Activated CD4-positive, alpha-beta T cell treated with anti-CD3 and anti-CD28 coated beads for 36 hours (primary cell): Measurements from ENCODE around the gene XRN2. TPM values are rescaled to one million over a fixed set of nuclear protein-coding genes. Genes with fewer than 3 reads are reported as not detected.
"Not testable (repeated sequence)": the region's sequence is repeated elsewhere in the genome, so short reads cannot be mapped to it uniquely, and the experiment has no call there.

ENCODE experiments used
- ATAC-seq: fragments of 200-7000 bp; cut with Tn5 transposase; one replicate; pipeline ENCODE4 v1.10.0; 2021; ENCODE audit warnings: mild to moderate bottlenecking, moderate library complexity
- CTCF ChIA-PET: fragments of 350-600 bp; sonication (Branson Sonifier 250); formaldehyde crosslinking; loops from one replicate; lab custom pipeline; 2021; ENCODE audit warnings: antibody characterized with exemption; lab: Charles Lee
- POLR2A ChIA-PET: fragments of 350-600 bp; sonication (Branson Sonifier 250); formaldehyde crosslinking; loops from one replicate; lab custom pipeline; 2021; ENCODE audit warnings: antibody characterized with exemption, inconsistent platforms; lab: Charles Lee
- DNase-seq: peaks from one replicate; pipeline ENCODE4 v3.0.0-alpha.2; 2020
- H3K27ac Mint-ChIP-seq: one replicate; pipeline ENCODE4 v1.8.0; 2021; ENCODE audit warnings: mixed read lengths
- H3K27me3 Mint-ChIP-seq: one replicate; pipeline ENCODE4 v1.8.0; 2021; ENCODE audit warnings: mixed read lengths
- H3K36me3 Mint-ChIP-seq: one replicate; pipeline ENCODE4 v1.8.0; 2021; ENCODE audit warnings: low read depth, mixed read lengths
- H3K4me1 Mint-ChIP-seq: one replicate; pipeline ENCODE4 v1.8.0; 2021; ENCODE audit warnings: mixed read lengths
- H3K4me3 Mint-ChIP-seq: one replicate; pipeline ENCODE4 v1.8.0; 2021; ENCODE audit warnings: mild to moderate bottlenecking, moderate library complexity, mixed read lengths
- H3K9me3 Mint-ChIP-seq: one replicate; pipeline ENCODE4 v1.8.0; 2021; ENCODE audit warnings: low read depth, mixed read lengths
- intact Hi-C, 2 experiments: fragments of 100-400 bp; cut with DNase I in 1 of 2; cut with micrococcal nuclease in 1 of 2; formaldehyde crosslinking; loops; one replicate each; pipeline versions ENCODE4 v1.14.2 to v1.15.1; 2022 to 2024; cut with DNase I, micrococcal nuclease
- total RNA-seq, 2 experiments: library from RNA; stranded (reverse); gene quantifications; one replicate each; pipeline ENCODE4 v1.2.3, GENCODE V29; 2021

The XRN2 gene
- total RNA-seq, 2 experiments from 2014 or later: 87.1 to 88.4 TPM

DNA sequence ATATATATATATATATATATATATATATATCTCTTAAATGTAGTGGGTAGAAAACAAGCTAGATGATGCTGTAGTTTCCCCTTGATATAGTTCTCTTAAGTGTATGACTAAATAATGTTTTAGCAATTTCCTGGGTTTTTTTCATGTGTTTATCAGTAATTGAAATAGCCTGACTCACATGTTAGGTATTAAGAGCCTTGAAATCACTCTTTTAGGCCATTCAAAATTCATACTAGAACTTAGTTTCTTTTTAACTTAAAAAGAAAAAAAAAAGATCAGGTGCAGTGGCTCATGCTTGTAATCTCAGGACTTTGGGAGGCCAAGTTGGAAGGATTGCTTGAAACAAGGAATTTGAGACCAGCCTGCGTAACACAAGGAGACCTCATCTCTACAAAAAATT lies 50.1 kb downstream of the XRN2 start:
- no peak overlapping the region for H3K27ac Mint-ChIP-seq
- intact Hi-C loops: loop anchor here in 1 of 2 experiments (5.0 kb wide), 1 partner anchor 116 kb away; no protein-coding TSS in a partner anchor
- H3K27me3 Mint-ChIP-seq: no peaks in the 10 kb centered on the region
- DNase-seq: no peak
- ChIA-PET POLR2A (no interaction called here), CTCF (interaction anchor here (1.8 to 2.3 kb wide), 2 partner anchors 17 to 118 kb away, joined by 5 to 12 read pairs; no protein-coding TSS in a partner anchor)
- no peak overlapping the region for H3K4me3 Mint-ChIP-seq
- peaks cover 31% of the 10 kb centered on the region for H3K36me3 Mint-ChIP-seq
- no peak for ATAC-seq
- H3K4me1 Mint-ChIP-seq: no peaks in the 10 kb centered on the region
- no peaks in the 10 kb centered on the region for H3K9me3 Mint-ChIP-seq

DNA sequence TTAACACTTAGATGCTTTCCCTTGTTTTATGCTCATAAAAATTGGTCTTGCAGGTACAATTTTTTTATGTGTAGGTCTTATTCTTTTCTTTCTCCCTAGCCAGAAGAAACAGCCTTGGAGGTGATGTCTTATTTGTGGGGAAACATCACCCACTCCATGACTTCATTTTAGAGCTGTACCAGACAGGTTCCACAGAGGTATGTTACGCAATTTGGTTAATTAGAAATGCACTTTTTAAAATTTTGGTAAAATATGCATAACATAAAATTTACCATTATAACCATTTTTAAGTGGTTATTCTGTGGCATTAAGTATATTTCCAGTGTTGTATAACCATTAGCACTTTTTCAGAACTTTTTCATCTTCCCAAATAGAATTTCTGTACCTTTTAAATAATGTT lies 52.9 kb downstream of the XRN2 start:
- H3K27me3 Mint-ChIP-seq: no peaks in the 10 kb centered on the region
- H3K9me3 Mint-ChIP-seq: no peaks in the 10 kb centered on the region
- H3K27ac Mint-ChIP-seq: no peak overlapping the region
- no peak for ATAC-seq
- no peak overlapping the region for H3K4me3 Mint-ChIP-seq
- H3K4me1 Mint-ChIP-seq: peaks cover 9% of the 10 kb centered on the region
- DNase-seq: no peak
- ChIA-PET POLR2A (no interaction called here), CTCF (interaction anchor here (1.2 kb wide), 1 partner anchor 120 kb away, joined by 5 read pairs; no protein-coding TSS in a partner anchor)
- intact Hi-C loops: no loop called here
- peaks cover 33% of the 10 kb centered on the region for H3K36me3 Mint-ChIP-seq

DNA sequence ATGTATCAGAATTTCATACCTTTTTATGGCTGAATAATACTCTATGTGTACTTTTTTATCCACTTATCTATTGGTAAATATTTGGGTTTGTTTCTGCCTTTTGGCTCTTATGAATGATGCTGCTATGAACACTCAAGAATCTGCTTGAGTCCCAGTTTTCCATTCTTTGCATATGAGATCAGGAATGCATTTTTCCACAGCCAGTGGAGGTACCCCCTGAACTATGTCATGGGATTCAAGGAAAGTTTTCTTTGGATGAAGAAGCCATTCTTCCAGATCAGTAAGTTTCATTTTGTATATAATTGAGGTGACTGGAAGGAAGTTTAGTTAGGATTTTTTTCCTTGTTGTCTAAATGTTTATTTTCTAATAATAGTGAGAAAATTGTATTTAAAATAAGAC lies 53.3 kb downstream of the XRN2 start:
- CTCF ChIA-PET: interaction anchor here (0.9 to 1.2 kb wide), 2 partner anchors 33 to 120 kb away, joined by 3 to 5 read pairs; no protein-coding TSS in a partner anchor
- ATAC-seq (no peak), DNase-seq (no peak)
- peaks cover 13% of the 10 kb centered on the region for H3K4me1 Mint-ChIP-seq
- intact Hi-C loops: no loop called here
- H3K27me3 Mint-ChIP-seq: no peaks in the 10 kb centered on the region
- no peaks in the 10 kb centered on the region for H3K9me3 Mint-ChIP-seq
- POLR2A ChIA-PET: no interaction called here
- H3K4me3 Mint-ChIP-seq: no peak overlapping the region
- peaks cover 35% of the 10 kb centered on the region for H3K36me3 Mint-ChIP-seq
- H3K27ac Mint-ChIP-seq: no peak overlapping the region

DNA sequence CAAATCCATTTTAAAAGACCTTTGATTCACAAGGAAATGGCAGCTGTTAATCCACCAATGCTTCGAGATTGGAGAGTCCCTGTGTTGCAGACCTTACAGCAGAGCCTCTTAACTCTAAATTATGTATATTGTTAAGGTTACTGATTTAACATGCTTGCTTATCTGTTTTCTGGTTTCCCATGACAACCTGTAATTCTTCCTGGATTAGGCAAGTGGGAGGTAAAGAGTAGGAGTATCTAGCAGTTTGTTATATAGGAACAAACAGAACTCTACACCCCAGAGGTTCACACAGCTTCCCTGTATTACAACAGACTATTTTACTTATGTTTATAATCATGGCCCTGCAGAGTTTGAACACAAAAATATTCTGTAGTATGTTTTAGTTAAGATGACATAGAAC lies 54.7 kb downstream of the XRN2 start:
- Mint-ChIP-seq H3K4me3 (no peak overlapping the region), H3K27ac (no peak overlapping the region), H3K36me3 (peaks cover 44% of the 10 kb centered on the region), H3K4me1 (peaks cover 15% of the 10 kb centered on the region), H3K9me3 (no peaks in the 10 kb centered on the region), H3K27me3 (no peaks in the 10 kb centered on the region)
- ChIA-PET POLR2A (no interaction called here), CTCF (interaction anchor here (0.6 kb wide), 1 partner anchor 116 kb away, joined by 3 read pairs; no protein-coding TSS in a partner anchor)
- intact Hi-C loops: no loop called here
- ATAC-seq: no peak
- no peak for DNase-seq

DNA sequence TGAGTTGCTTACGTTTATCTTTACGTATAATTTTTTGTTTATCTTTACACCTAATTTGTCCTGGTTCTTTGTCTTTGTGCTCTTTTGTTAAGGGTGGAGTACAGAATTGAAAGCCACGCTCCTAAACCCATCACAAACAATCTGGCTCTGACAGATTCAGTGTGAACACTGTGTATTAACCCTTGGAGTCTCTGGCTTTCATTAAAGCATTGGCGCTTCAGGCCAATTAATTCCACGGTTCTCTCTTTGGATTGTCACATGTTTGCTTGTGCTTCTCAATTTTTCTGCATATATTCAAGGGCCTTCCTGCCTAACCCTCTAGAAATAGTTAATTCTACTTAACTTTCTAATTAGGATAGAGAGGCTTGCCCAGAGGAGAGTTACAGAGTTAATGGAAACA lies 55.6 kb downstream of the XRN2 start:
- CTCF ChIA-PET: no interaction called here
- ATAC-seq (no peak), DNase-seq (no peak)
- intact Hi-C loops: no loop called here
- POLR2A ChIA-PET: no interaction called here
- Mint-ChIP-seq H3K27ac (no peak overlapping the region), H3K4me1 (peaks cover 15% of the 10 kb centered on the region), H3K27me3 (no peaks in the 10 kb centered on the region), H3K4me3 (no peak overlapping the region), H3K36me3 (peaks cover 52% of the 10 kb centered on the region), H3K9me3 (no peaks in the 10 kb centered on the region)

DNA sequence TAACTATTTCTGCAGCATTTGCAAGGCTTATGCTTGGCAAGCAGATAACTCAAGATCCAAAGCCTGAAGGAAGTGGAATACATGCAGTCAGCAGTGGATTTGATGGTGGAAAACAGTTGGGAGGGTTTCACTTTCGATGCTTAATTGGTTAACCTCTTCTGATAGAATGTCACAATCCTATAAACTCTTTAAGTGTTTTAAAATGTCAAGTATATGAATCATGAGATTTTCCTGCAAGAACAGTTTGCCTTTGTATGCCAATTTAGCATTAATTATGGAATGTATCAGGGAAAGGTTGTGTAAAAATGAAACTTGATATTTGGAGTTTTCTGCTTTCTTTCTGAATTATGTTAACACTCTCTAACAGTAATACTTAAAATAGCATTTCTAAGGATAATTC lies 57.6 kb downstream of the XRN2 start:
- Mint-ChIP-seq H3K27ac (no peak overlapping the region), H3K4me1 (peaks cover 15% of the 10 kb centered on the region), H3K27me3 (no peaks in the 10 kb centered on the region), H3K9me3 (no peaks in the 10 kb centered on the region), H3K4me3 (no peak overlapping the region), H3K36me3 (peaks cover 49% of the 10 kb centered on the region)
- ATAC-seq: no peak
- no peak for DNase-seq
- intact Hi-C loops: no loop called here
- CTCF ChIA-PET: no interaction called here
- POLR2A ChIA-PET: interaction anchor here (0.6 kb wide), 1 partner anchor 65 kb away, joined by 4 read pairs; no protein-coding TSS in a partner anchor

DNA sequence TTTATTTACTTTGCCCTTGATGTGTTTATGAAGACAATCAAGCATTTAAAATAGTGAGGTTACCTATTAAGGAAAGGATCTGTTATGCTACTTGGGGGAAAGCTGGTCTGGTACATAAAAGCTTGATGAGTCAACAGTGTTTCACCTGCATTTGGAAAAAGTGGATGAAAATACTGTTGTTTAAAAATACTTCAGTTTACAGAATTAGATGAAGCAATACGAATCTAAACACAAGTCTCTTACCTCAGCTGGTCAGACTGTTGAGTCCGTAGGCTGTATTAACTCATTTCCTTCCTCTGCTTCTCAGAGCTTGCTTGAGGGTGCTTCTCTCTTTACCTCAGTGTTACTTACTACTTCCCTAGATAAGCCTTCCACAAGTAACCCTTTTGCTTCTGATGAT lies 58.1 kb downstream of the XRN2 start:
- no peaks in the 10 kb centered on the region for H3K9me3 Mint-ChIP-seq
- no peaks in the 10 kb centered on the region for H3K27me3 Mint-ChIP-seq
- H3K4me1 Mint-ChIP-seq: peaks cover 15% of the 10 kb centered on the region
- ChIA-PET POLR2A (interaction anchor here (0.6 kb wide), 1 partner anchor 66 kb away, joined by 4 read pairs; no protein-coding TSS in a partner anchor), CTCF (no interaction called here)
- DNase-seq (no peak), ATAC-seq (no peak)
- no peak overlapping the region for H3K27ac Mint-ChIP-seq
- H3K4me3 Mint-ChIP-seq: no peak overlapping the region
- peaks cover 47% of the 10 kb centered on the region for H3K36me3 Mint-ChIP-seq
- intact Hi-C loops: no loop called here

DNA sequence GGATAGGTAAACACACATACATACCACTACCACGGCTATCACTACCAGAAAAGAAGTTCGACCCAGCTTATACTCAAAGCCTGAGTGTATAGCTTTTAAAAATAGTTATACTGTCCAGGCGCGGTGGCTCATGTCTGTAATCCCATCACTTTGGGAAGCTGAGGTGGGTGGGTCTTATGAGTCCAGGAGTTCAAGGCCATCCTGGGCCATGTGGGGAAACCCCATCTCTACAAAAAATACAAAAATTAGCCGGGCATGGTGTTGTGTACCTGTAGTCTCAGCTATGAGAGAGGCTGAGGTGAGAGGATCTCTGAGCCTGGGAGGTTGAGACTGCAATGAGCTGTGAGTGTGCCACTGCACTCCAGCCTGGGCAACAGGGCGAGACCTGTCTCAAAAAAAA lies 61.3 kb downstream of the XRN2 start:
- Mint-ChIP-seq H3K27ac (no peak overlapping the region), H3K4me3 (no peak overlapping the region), H3K27me3 (no peaks in the 10 kb centered on the region), H3K9me3 (no peaks in the 10 kb centered on the region), H3K4me1 (peaks cover 15% of the 10 kb centered on the region), H3K36me3 (peaks cover 46% of the 10 kb centered on the region)
- intact Hi-C loops: no loop called here
- ChIA-PET CTCF (interaction anchor here (1.3 kb wide), 1 partner anchor 128 kb away, joined by 6 read pairs; no protein-coding TSS in a partner anchor), POLR2A (no interaction called here)
- ATAC-seq (no peak), DNase-seq (no peak)

DNA sequence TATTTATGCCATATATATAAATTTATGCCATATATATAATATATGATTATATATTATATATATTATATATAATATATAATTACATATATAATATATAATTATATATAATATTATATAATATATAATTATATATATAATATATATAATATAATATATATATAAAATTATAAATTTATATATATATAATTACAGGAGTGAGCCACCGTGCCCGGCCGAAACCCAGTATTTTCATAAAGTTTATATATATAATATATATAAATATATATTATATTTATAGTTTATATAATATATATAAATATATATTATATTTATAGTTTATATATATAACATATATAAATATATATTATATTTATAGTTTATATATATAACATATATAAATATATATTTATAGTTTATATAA lies 62.6 kb downstream of the XRN2 start:
- Mint-ChIP-seq H3K27ac (no peak overlapping the region), H3K27me3 (no peaks in the 10 kb centered on the region), H3K9me3 (no peaks in the 10 kb centered on the region), H3K4me3 (no peak overlapping the region), H3K36me3 (peaks cover 39% of the 10 kb centered on the region), H3K4me1 (peaks cover 8% of the 10 kb centered on the region)
- DNase-seq: no peak
- ChIA-PET POLR2A (no interaction called here), CTCF (interaction anchor here (0.6 kb wide), 1 partner anchor 1345 kb away, joined by 3 read pairs; no protein-coding TSS in a partner anchor)
- ATAC-seq: no peak
- intact Hi-C loops: no loop called here

DNA sequence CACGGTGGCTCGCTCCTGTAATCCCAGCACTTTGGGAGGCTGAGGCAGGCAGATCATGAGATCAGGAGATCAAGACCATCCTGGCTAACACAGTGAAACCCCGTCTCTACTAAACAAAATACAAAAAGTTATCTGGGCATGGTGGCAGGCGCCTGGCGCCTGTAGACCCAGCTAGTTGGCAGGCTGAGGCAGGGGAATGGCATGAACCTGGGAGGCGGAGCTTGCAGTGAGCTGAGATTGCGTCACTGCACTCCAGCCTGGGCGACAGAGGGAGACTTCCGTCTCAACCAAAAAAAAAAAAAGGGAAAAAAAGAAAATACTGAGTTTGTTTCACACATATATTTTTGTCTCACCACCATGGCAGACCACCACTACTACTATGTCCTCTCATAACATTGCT lies 63.1 kb downstream of the XRN2 start:
- H3K4me3 Mint-ChIP-seq, H3K27ac Mint-ChIP-seq, H3K9me3 Mint-ChIP-seq, intact Hi-C loops, POLR2A ChIA-PET, H3K4me1 Mint-ChIP-seq, DNase-seq, H3K27me3 Mint-ChIP-seq, ATAC-seq: not testable (repeated sequence)
- peaks cover 40% of the 10 kb centered on the region for H3K36me3 Mint-ChIP-seq
- CTCF ChIA-PET: interaction anchor here (0.6 kb wide), 1 partner anchor 1345 kb away, joined by 3 read pairs; no protein-coding TSS in a partner anchor

DNA sequence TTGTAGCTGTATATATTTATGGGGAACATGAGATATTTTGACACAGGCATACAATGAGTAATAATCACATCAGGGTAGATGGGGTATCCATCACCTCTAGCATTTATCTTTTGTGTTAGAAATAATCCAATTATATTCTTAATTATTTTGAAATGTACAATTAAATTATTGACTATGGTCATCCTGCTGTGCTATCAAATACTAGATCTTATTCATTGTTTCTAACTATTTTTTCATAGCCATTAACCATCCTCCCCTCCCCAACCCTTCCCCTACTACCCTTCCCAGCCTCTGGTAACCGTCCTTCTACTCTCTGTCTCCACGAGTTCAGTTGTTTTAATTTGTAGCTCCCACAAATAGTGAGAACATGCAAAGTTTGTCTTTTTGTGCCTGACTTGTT lies 65.7 kb downstream of the XRN2 start:
- intact Hi-C loops: no loop called here
- DNase-seq (no peak), ATAC-seq (no peak)
- H3K9me3 Mint-ChIP-seq: no peaks in the 10 kb centered on the region
- POLR2A ChIA-PET: no interaction called here
- peaks cover 3% of the 10 kb centered on the region for H3K4me1 Mint-ChIP-seq
- no peak overlapping the region for H3K27ac Mint-ChIP-seq
- peaks cover 37% of the 10 kb centered on the region for H3K36me3 Mint-ChIP-seq
- no peak overlapping the region for H3K4me3 Mint-ChIP-seq
- CTCF ChIA-PET: interaction anchor here (1.2 to 1.4 kb wide), 2 partner anchors 21 to 133 kb away, joined by 3 read pairs; no protein-coding TSS in a partner anchor
- H3K27me3 Mint-ChIP-seq: no peaks in the 10 kb centered on the region

DNA sequence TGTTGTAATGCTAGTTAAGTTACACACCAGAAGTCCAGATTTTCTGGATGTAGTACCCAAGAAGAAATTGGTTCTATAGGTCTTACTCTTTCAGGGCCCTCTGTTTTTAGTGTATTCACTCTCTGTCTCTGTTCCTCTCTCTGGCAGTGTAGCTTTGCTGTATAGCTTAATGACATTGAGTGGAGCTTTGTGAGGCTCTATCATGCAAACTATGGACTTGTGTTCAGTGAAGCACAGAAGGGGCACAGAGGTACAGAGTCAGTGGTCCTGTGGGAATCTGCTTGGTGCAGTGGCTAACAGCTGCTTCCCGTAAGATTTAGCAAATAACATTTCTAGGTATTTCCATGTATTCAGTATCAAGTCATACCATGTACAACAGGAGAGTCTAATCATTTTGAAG lies 68.1 kb downstream of the XRN2 start:
- ATAC-seq (no peak), DNase-seq (no peak)
- no peaks in the 10 kb centered on the region for H3K27me3 Mint-ChIP-seq
- peaks cover 3% of the 10 kb centered on the region for H3K4me1 Mint-ChIP-seq
- no peak overlapping the region for H3K27ac Mint-ChIP-seq
- ChIA-PET POLR2A (no interaction called here), CTCF (interaction anchor here (1.0 to 1.6 kb wide), 2 partner anchors 32 to 136 kb away, joined by 3 read pairs; no protein-coding TSS in a partner anchor)
- H3K4me3 Mint-ChIP-seq: no peak overlapping the region
- no peaks in the 10 kb centered on the region for H3K9me3 Mint-ChIP-seq
- H3K36me3 Mint-ChIP-seq: peaks cover 44% of the 10 kb centered on the region
- intact Hi-C loops: no loop called here
